Measurements from ENCODE around the gene CHSY1. TPM values are rescaled to one million over a fixed set of nuclear protein-coding genes. Genes with fewer than 3 reads are reported as not detected.

CHSY1 gene
- total RNA-seq, 1 donor from 2014 or later = 23.3 TPM

- Histone ChIP-seq H3F3A (ENCODE audit: low read depth) (peaks cover 16% of the 10 kb centered on the region), H3K27me3 (no peaks in the 10 kb centered on the region), H4K20me1 (ENCODE audit: low read depth) (peaks cover 82% of the 10 kb centered on the region), H3K27ac (no peak overlapping the region), H3K4me2 (no peak overlapping the region), H3K9ac (no peak overlapping the region), H2AFZ (replicated peaks) (no peak overlapping the region), H3K79me2 (ENCODE audit: low read depth) (peaks cover 99% of the 10 kb centered on the region), H3K4me3 (no peak overlapping the region), H3K36me3 (no peaks in the 10 kb centered on the region), H3K4me1 (peaks cover 15% of the 10 kb centered on the region), H3K9me3 (ENCODE audit: low read depth) (no peaks in the 10 kb centered on the region)
- no peaks in the 10 kb centered on the region for H3K27me3 Mint-ChIP-seq (ENCODE audit: insufficient read depth, low read depth)
- no peak for DNase-seq (ENCODE audit: low spot score)
- H3K27ac Mint-ChIP-seq = no peak overlapping the region
- no peak overlapping the region for H3K4me3 Mint-ChIP-seq
- H3K4me1 Mint-ChIP-seq = peaks cover 26% of the 10 kb centered on the region
- no peak for TF ChIP-seq EZH2phosphoT487 (IDR thresholded peaks at IDR 0.05)
- TF ChIP-seq CTCF (IDR thresholded peaks at IDR 0.05) = no peak
- no peak for TF ChIP-seq EZH2 (IDR thresholded peaks at IDR 0.05)
- H3K9me3 Mint-ChIP-seq = peaks cover 19% of the 10 kb centered on the region
- peaks cover 37% of the 10 kb centered on the region for H3K36me3 Mint-ChIP-seq
These were observed 11.5 kb downstream of the CHSY1 start for GRCh38 chr15:101240358-101240757.

GRCh38 chr15:101239724-101240136 is 12.1 kb downstream of the CHSY1 start:
- H3K4me2 ChIP-seq = no peak overlapping the region
- DNase-seq (ENCODE audit: low spot score) = no peak
- peaks cover 19% of the 10 kb centered on the region for H3K9me3 Mint-ChIP-seq

GRCh38 chr15:101237251-101237650 is 14.6 kb downstream of the CHSY1 start:
- no peaks in the 10 kb centered on the region for H3K36me3 ChIP-seq
- peaks cover 90% of the 10 kb centered on the region for H3K79me2 ChIP-seq (ENCODE audit: low read depth)
- peaks cover 72% of the 10 kb centered on the region for H4K20me1 ChIP-seq (ENCODE audit: low read depth)
- Mint-ChIP-seq H3K27ac (no peak overlapping the region), H3K27me3 (ENCODE audit: insufficient read depth, low read depth) (no peaks in the 10 kb centered on the region), H3K9me3 (peaks cover 19% of the 10 kb centered on the region), H3K4me1 (peaks cover 6% of the 10 kb centered on the region), H3K4me3 (no peak overlapping the region), H3K36me3 (peaks cover 57% of the 10 kb centered on the region)
- no peaks in the 10 kb centered on the region for H3F3A ChIP-seq (ENCODE audit: low read depth)
- TF ChIP-seq EZH2phosphoT487 (IDR thresholded peaks at IDR 0.05) = no peak
- TF ChIP-seq CTCF (IDR thresholded peaks at IDR 0.05) = no peak
- TF ChIP-seq EZH2 (IDR thresholded peaks at IDR 0.05) = no peak
- H3K9ac ChIP-seq = no peak overlapping the region
- DNase-seq (ENCODE audit: low spot score) = no peak
- H2AFZ ChIP-seq (replicated peaks) = no peak overlapping the region
- no peak overlapping the region for H3K4me3 ChIP-seq
- H3K9me3 ChIP-seq (ENCODE audit: low read depth) = no peaks in the 10 kb centered on the region
- H3K27ac ChIP-seq = no peak overlapping the region
- H3K4me2 ChIP-seq = no peak overlapping the region
- H3K27me3 ChIP-seq = no peaks in the 10 kb centered on the region
- H3K4me1 ChIP-seq = peaks cover 4% of the 10 kb centered on the region

More at GRCh38 chr15:101239724-101240136, 12.1 kb downstream of the CHSY1 start:
- H3K27ac Mint-ChIP-seq = no peak overlapping the region
- H3F3A ChIP-seq (ENCODE audit: low read depth) = peaks cover 16% of the 10 kb centered on the region
- no peaks in the 10 kb centered on the region for H3K36me3 ChIP-seq
- peaks cover 15% of the 10 kb centered on the region for H3K4me1 ChIP-seq
- H3K27me3 Mint-ChIP-seq (ENCODE audit: insufficient read depth, low read depth) = no peaks in the 10 kb centered on the region
- peaks cover 75% of the 10 kb centered on the region for H4K20me1 ChIP-seq (ENCODE audit: low read depth)
- H3K4me3 ChIP-seq = no peak overlapping the region
- TF ChIP-seq CTCF (IDR thresholded peaks at IDR 0.05) (no peak), EZH2phosphoT487 (IDR thresholded peaks at IDR 0.05) (no peak), EZH2 (IDR thresholded peaks at IDR 0.05) (no peak)
- H3K9me3 ChIP-seq (ENCODE audit: low read depth) = no peaks in the 10 kb centered on the region
- H2AFZ ChIP-seq (replicated peaks) = no peak overlapping the region
- H3K27ac ChIP-seq = no peak overlapping the region
- H3K79me2 ChIP-seq (ENCODE audit: low read depth) = peaks cover 97% of the 10 kb centered on the region
- H3K9ac ChIP-seq = no peak overlapping the region
- H3K4me3 Mint-ChIP-seq = no peak overlapping the region
- H3K36me3 Mint-ChIP-seq = peaks cover 41% of the 10 kb centered on the region
- H3K27me3 ChIP-seq = no peaks in the 10 kb centered on the region
- peaks cover 20% of the 10 kb centered on the region for H3K4me1 Mint-ChIP-seq

Data from neural progenitor cell (in vitro differentiated cells).